Prostate gland (tissue), 2 donors: ENCODE measurements around the gene MYO1H. TPM values are rescaled to one million over a fixed set of nuclear protein-coding genes. Genes with fewer than 3 reads are reported as not detected.

Experiments
- DNase-seq: peaks from one replicate; pipeline ENCODE4 v3.0.0-alpha.2; 2019; ENCODE audit warnings: low spot score
- H3K27ac ChIP-seq, 2 donors: fragments of 200-600 bp; sonication (generic); 2 replicates each; pipeline ENCODE4 v1.5.1; 2017 to 2019
- H3K27me3 ChIP-seq: fragments of 200-600 bp; sonication (generic); replicated peaks from 2 replicates; pipeline ENCODE4 v1.5.1; 2019; ENCODE audit not compliant: insufficient read depth
- H3K36me3 ChIP-seq, 2 donors: fragments of 200-600 bp; sonication (generic); 1 replicate in 1 of 2; 2 replicates in 1 of 2; pipeline versions ENCODE4 v1.5.1 to v1.8.1; 2017 to 2019
- H3K4me1 ChIP-seq: fragments of 200-600 bp; sonication (generic); replicated peaks from 2 replicates; pipeline ENCODE4 v1.5.1; 2019
- H3K4me3 ChIP-seq, 2 donors: fragments of 200-600 bp; sonication (generic); 2 replicates each; pipeline ENCODE4 v1.5.1; 2017 to 2019
- H3K9me3 ChIP-seq: fragments of 200-600 bp; sonication (generic); 2 replicates; pipeline ENCODE4 v1.5.1; 2017
- CTCF ChIP-seq, 4 experiments: fragments of 200-600 bp in 2 of 4; fragments of 450-650 bp in 2 of 4; sonication (generic) in 2 of 4; IDR thresholded peaks; 1 replicate in 3 of 4; 2 replicates in 1 of 4; pipeline ENCODE4 v1.5.1; 2016 to 2019; ENCODE audit warnings: antibody characterized with exemption in 4 of 4, mild to moderate bottlenecking in 2 of 4, moderate library complexity in 2 of 4
- POLR2A ChIP-seq: fragments of 450-650 bp; IDR thresholded peaks from one replicate; pipeline ENCODE4 v1.6.1; 2016; ENCODE audit warnings: antibody characterized with exemption, mild to moderate bottlenecking
- POLR2AphosphoS5 ChIP-seq: sonication (generic); formaldehyde crosslinking; IDR thresholded peaks from one replicate; pipeline ENCODE4 v1.6.1; 2017; ENCODE audit warnings: antibody characterized with exemption
- WGBS: methylation state at CpG from one replicate; pipeline ENCODE4 v1.1.5; 2018; 5-methylcytosine and 5-hydroxymethylcytosine counted together
- intact Hi-C: fragments of 100-400 bp; cut with DNase I; formaldehyde crosslinking; loops from one replicate; pipeline ENCODE4 v1.14.2; 2022
- total RNA-seq, 2 donors: library from RNA; depleted of rRNA; stranded (reverse); fragments of >200 nt; gene quantifications; one replicate each; pipeline ENCODE4 v1.1.0, GENCODE V29; 2016

Gene MYO1H
- total RNA-seq, 2 donors from 2014 or later = 1.2 TPM; not detected in 1

- H3K4me3 ChIP-seq = no peak overlapping the region
- no peak for TF ChIP-seq POLR2AphosphoS5
- no peak for TF ChIP-seq CTCF (IDR thresholded peaks at IDR 0.05)
- TF ChIP-seq POLR2A = no peak
- DNase-seq = no peak
- no peaks in the 10 kb centered on the region for H3K27me3 ChIP-seq
- no peaks in the 10 kb centered on the region for H3K4me1 ChIP-seq
- no peaks in the 10 kb centered on the region for H3K36me3 ChIP-seq
- intact Hi-C loops = no loop called here
- 45% methylated on average over 7 of the region's 7 CpGs for WGBS
- no peak overlapping the region for H3K27ac ChIP-seq
- H3K9me3 ChIP-seq = no peaks in the 10 kb centered on the region
These were observed 16.3 kb upstream of the MYO1H start for GRCh38 chr12:109331301-109331952.

- Histone ChIP-seq H3K4me3 (no peak overlapping the region), H3K27ac (no peak overlapping the region), H3K36me3 (no peaks in the 10 kb centered on the region), H3K27me3 (no peaks in the 10 kb centered on the region), H3K4me1 (no peaks in the 10 kb centered on the region), H3K9me3 (no peaks in the 10 kb centered on the region)
- intact Hi-C loops = no loop called here
- WGBS = 96% methylated on average over 2 of the region's 2 CpGs
- no peak for DNase-seq
- no peak for TF ChIP-seq CTCF (IDR thresholded peaks at IDR 0.05)
- TF ChIP-seq POLR2AphosphoS5 = no peak
- no peak for TF ChIP-seq POLR2A
These were observed 12.8 kb upstream of the MYO1H start for GRCh38 chr12:109334887-109335286.

GRCh38 chr12:109336593-109336992 lies 11.1 kb upstream of the MYO1H start:
- WGBS = 92% methylated on average over 1 of the region's 1 CpG
- Histone ChIP-seq H3K36me3 (no peaks in the 10 kb centered on the region), H3K27ac (no peak overlapping the region), H3K4me1 (no peaks in the 10 kb centered on the region), H3K4me3 (no peak overlapping the region), H3K9me3 (no peaks in the 10 kb centered on the region), H3K27me3 (no peaks in the 10 kb centered on the region)
- DNase-seq = no peak
- intact Hi-C loops = no loop called here
- TF ChIP-seq POLR2A (no peak), POLR2AphosphoS5 (no peak)

- DNase-seq = no peak
- no peak overlapping the region for H3K27ac ChIP-seq
- H3K4me1 ChIP-seq = no peaks in the 10 kb centered on the region
- H3K4me3 ChIP-seq = no peak overlapping the region
- H3K9me3 ChIP-seq = no peaks in the 10 kb centered on the region
- TF ChIP-seq POLR2AphosphoS5 (no peak), CTCF (IDR thresholded peaks at IDR 0.05) (no peak), POLR2A (no peak)
- H3K36me3 ChIP-seq = no peaks in the 10 kb centered on the region
- WGBS = 50% methylated on average over 2 of the region's 2 CpGs
- intact Hi-C loops = no loop called here
- H3K27me3 ChIP-seq = no peaks in the 10 kb centered on the region
These were observed 4.0 kb upstream of the MYO1H start for GRCh38 chr12:109343677-109344076.

GRCh38 chr12:109345428-109345827 lies 2.3 kb upstream of the MYO1H start:
- Histone ChIP-seq H3K9me3 (no peaks in the 10 kb centered on the region), H3K4me1 (no peaks in the 10 kb centered on the region), H3K27ac (no peak overlapping the region), H3K36me3 (no peaks in the 10 kb centered on the region), H3K27me3 (no peaks in the 10 kb centered on the region), H3K4me3 (no peak overlapping the region)
- no peak for DNase-seq
- no peak for TF ChIP-seq CTCF (IDR thresholded peaks at IDR 0.05)
- TF ChIP-seq POLR2AphosphoS5 = no peak
- 90% methylated on average over 2 of the region's 2 CpGs for WGBS
- intact Hi-C loops = no loop called here
